H1 (cell line): Measurements from ENCODE around the gene NR3C2. TPM values are rescaled to one million over a fixed set of nuclear protein-coding genes. Genes with fewer than 3 reads are reported as not detected.
A peak's percentile ranks its signal among the peaks of the same experiment; 100 is the strongest.

Experiments used
- CTCF ChIA-PET: fragments of 300-600 bp; sonication (Branson Sonifier 250); formaldehyde crosslinking; loops from one replicate; lab custom pipeline; 2021; ENCODE audit not compliant: partially characterized antibody; lab: Charles Lee
- POLR2A ChIA-PET: fragments of 300-600 bp; sonication (Branson Sonifier 250); formaldehyde crosslinking; loops from one replicate; lab custom pipeline; 2021; ENCODE audit warnings: inconsistent platforms; ENCODE audit not compliant: partially characterized antibody; lab: Charles Lee
- DNase-seq, 2 experiments: peaks; one replicate each; pipeline versions ENCODE4 v3.0.0 to v3.0.0-alpha.2; 2010 to 2022; ENCODE audit warnings: low spot score in 2 of 2, low read depth in 1 of 2, mixed read lengths in 1 of 2
- FAIRE-seq: peaks from 2 replicates; lab custom pipeline; 2011; peaks lifted over from hg19 to GRCh38; lab: Jason Lieb, UNC
- H2AFZ ChIP-seq: 2 replicates; pipeline ENCODE4 v1.8.1; 2012; ENCODE audit warnings: low read length, inconsistent platforms
- H2AK5ac ChIP-seq: 2 replicates; pipeline ENCODE4 v1.6.1; 2013; ENCODE audit warnings: low read depth, low read length
- H2BK120ac ChIP-seq: replicated peaks from 2 replicates; pipeline ENCODE3; 2013; ENCODE audit warnings: low read depth, low read length, inconsistent platforms
- H2BK12ac ChIP-seq: 2 replicates; pipeline ENCODE4 v1.6.1; 2013; ENCODE audit warnings: low read depth, low read length
- H2BK15ac ChIP-seq: 2 replicates; pipeline ENCODE4 v1.6.1; 2013; ENCODE audit warnings: low read length
- H2BK20ac ChIP-seq: 2 replicates; pipeline ENCODE4 v1.6.1; 2013; ENCODE audit warnings: low read length
- H2BK5ac ChIP-seq: 2 replicates; pipeline ENCODE4 v1.6.1; 2013; ENCODE audit warnings: low read depth, low read length
- H3K14ac ChIP-seq: 2 replicates; pipeline ENCODE4 v1.6.1; 2013; ENCODE audit warnings: inconsistent platforms; ENCODE audit not compliant: insufficient read length
- H3K18ac ChIP-seq: 2 replicates; pipeline ENCODE4 v1.6.1; 2013; ENCODE audit warnings: low read length; ENCODE audit errors: extremely low read depth
- H3K23ac ChIP-seq: 2 replicates; pipeline ENCODE4 v1.6.1; 2013; ENCODE audit warnings: inconsistent platforms; ENCODE audit not compliant: insufficient read length
- H3K23me2 ChIP-seq: 2 replicates; pipeline ENCODE4 v1.6.1; 2013; ENCODE audit warnings: low read depth, low read length
- H3K27ac ChIP-seq: 2 replicates; pipeline ENCODE4 v1.6.1; 2011; ENCODE audit warnings: low read depth, low read length, inconsistent platforms
- H3K27me3 ChIP-seq, 4 experiments: replicated peaks in 1 of 4; 1 replicate in 1 of 4; 2 replicates in 3 of 4; pipeline versions ENCODE4 v1.6.1 to v1.8.1; 2011 to 2013; ENCODE audit warnings: low read length in 3 of 4, mild to moderate bottlenecking in 3 of 4, inconsistent platforms in 2 of 4, mixed read lengths in 2 of 4, moderate library complexity in 1 of 4; ENCODE audit not compliant: control insufficient read depth in 3 of 4, insufficient read depth in 3 of 4; ENCODE audit errors: extremely low read depth in 1 of 4
- H3K36me3 ChIP-seq, 4 experiments: 2 replicates each; pipeline versions ENCODE4 v1.6.1 to v1.8.1; 2011 to 2013; ENCODE audit warnings: mild to moderate bottlenecking in 4 of 4, low read length in 3 of 4, moderate library complexity in 2 of 4, control low read depth in 1 of 4, inconsistent platforms in 1 of 4; ENCODE audit not compliant: insufficient read depth in 4 of 4, control insufficient read depth in 2 of 4
- H3K4ac ChIP-seq: replicated peaks from 2 replicates; pipeline ENCODE3; 2013; ENCODE audit warnings: low read length, low read depth, mixed read lengths, inconsistent platforms; ENCODE audit not compliant: insufficient read length
- H3K4me1 ChIP-seq, 4 experiments: replicated peaks in 1 of 4; 1 replicate in 1 of 4; 2 replicates in 3 of 4; pipeline versions ENCODE4 v1.6.1 to v1.8.1; 2011 to 2013; ENCODE audit warnings: low read length in 3 of 4, inconsistent platforms in 2 of 4, mixed read lengths in 1 of 4; ENCODE audit not compliant: insufficient read depth in 4 of 4, control insufficient read depth in 3 of 4
- H3K4me2 ChIP-seq, 2 experiments: 2 replicates each; pipeline versions ENCODE4 v1.6.1 to v1.8.1; 2011 to 2013; ENCODE audit warnings: low read depth in 2 of 2, low read length in 2 of 2, control low read depth in 1 of 2, inconsistent platforms in 1 of 2, mild to moderate bottlenecking in 1 of 2; ENCODE audit not compliant: insufficient read depth in 1 of 2
- H3K4me3 ChIP-seq, 4 experiments: fragments of 200-600, 300-600 bp in 1 of 4; sonication (generic), shearing (Covaris generic), sonication (Bioruptor Twin) in 1 of 4; 2 replicates each; pipeline versions ENCODE4 v1.5.1 to v1.8.1; 2011 to 2016; ENCODE audit warnings: low read length in 4 of 4, low read depth in 3 of 4, control low read depth in 2 of 4, inconsistent platforms in 2 of 4, mild to moderate bottlenecking in 2 of 4, mixed read lengths in 1 of 4, moderate library complexity in 1 of 4; ENCODE audit not compliant: insufficient read depth in 2 of 4; ENCODE audit errors: extremely low read depth in 1 of 4
- H3K56ac ChIP-seq: replicated peaks from 2 replicates; pipeline ENCODE3; 2013; ENCODE audit warnings: low read depth, mild to moderate bottlenecking, mixed read lengths, low read length, inconsistent platforms; ENCODE audit not compliant: insufficient read length
- H3K79me1 ChIP-seq: 2 replicates; pipeline ENCODE4 v1.6.1; 2013; ENCODE audit warnings: low read depth, low read length, control low read depth
- H3K79me2 ChIP-seq, 2 experiments: 2 replicates each; pipeline versions ENCODE4 v1.6.1 to v1.8.1; 2012 to 2013; ENCODE audit warnings: low read length in 2 of 2, mild to moderate bottlenecking in 2 of 2, inconsistent platforms in 1 of 2; ENCODE audit not compliant: insufficient read depth in 2 of 2, control insufficient read depth in 1 of 2
- H3K9ac ChIP-seq, 4 experiments: replicated peaks in 1 of 4; 1 replicate in 1 of 4; 2 replicates in 3 of 4; pipeline versions ENCODE4 v1.6.1 to v1.8.1; 2011 to 2013; ENCODE audit warnings: low read depth in 3 of 4, low read length in 3 of 4, control low read depth in 2 of 4, mild to moderate bottlenecking in 2 of 4, moderate library complexity in 2 of 4, inconsistent platforms in 1 of 4; ENCODE audit errors: extremely low read depth in 1 of 4
- H3K9me3 ChIP-seq, 2 experiments: 2 replicates each; pipeline versions ENCODE4 v1.6.1 to v1.8.1; 2012 to 2013; ENCODE audit warnings: mild to moderate bottlenecking in 2 of 2, moderate library complexity in 2 of 2, control low read depth in 1 of 2, inconsistent platforms in 1 of 2, low read depth in 1 of 2, low read length in 1 of 2, mixed read lengths in 1 of 2; ENCODE audit not compliant: insufficient read depth in 2 of 2
- H4K20me1 ChIP-seq, 2 experiments: replicated peaks in 1 of 2; 2 replicates each; pipeline versions ENCODE3 to v1.8.1; 2011 to 2013; ENCODE audit warnings: inconsistent platforms in 2 of 2, low read length in 2 of 2, mild to moderate bottlenecking in 1 of 2; ENCODE audit not compliant: insufficient read depth in 2 of 2, control insufficient read depth in 1 of 2
- H4K5ac ChIP-seq: 2 replicates; pipeline ENCODE4 v1.6.1; 2013; ENCODE audit warnings: low read length, low read depth, mixed read lengths, inconsistent platforms; ENCODE audit not compliant: insufficient read length
- H4K8ac ChIP-seq: 2 replicates; pipeline ENCODE4 v1.8.0; 2013; ENCODE audit warnings: mild to moderate bottlenecking, moderate library complexity, low read length, inconsistent platforms; ENCODE audit not compliant: insufficient read depth; ENCODE audit errors: extremely low read depth
- H4K91ac ChIP-seq: replicated peaks from 2 replicates; pipeline ENCODE3; 2013; ENCODE audit warnings: low read length, mixed read lengths, inconsistent platforms; ENCODE audit not compliant: insufficient read length
- BACH1 ChIP-seq: IDR thresholded peaks from 2 replicates; pipeline ENCODE4 v1.6.1; 2012; ENCODE audit warnings: low read length, improper control_type of control experiment
- EGR1 ChIP-seq: IDR thresholded peaks from 2 replicates; pipeline ENCODE4 v1.6.1; 2011; ENCODE audit warnings: low read depth, low read length, borderline replicate concordance
- WGBS, 2 experiments: shearing (Covaris generic) in 1 of 2; methylation state at CpG; one replicate each; pipeline versions ENCODE4 v1.1.6 to v1.1.7; 2013 to 2015; ENCODE audit warnings: low lambda C conversion rate in 2 of 2, mixed read lengths in 2 of 2, inconsistent platforms in 1 of 2, low coverage in 1 of 2, missing lambda C conversion rate in 1 of 2; ENCODE audit not compliant: insufficient replicate concordance in 2 of 2, insufficient coverage in 1 of 2, insufficient read length in 1 of 2; ENCODE audit errors: extremely low coverage in 1 of 2, missing lambda C conversion rate in 1 of 2; 5-methylcytosine and 5-hydroxymethylcytosine counted together
- polyA plus RNA-seq, 7 experiments: library from polyadenylated mRNA; depleted of rRNA in 3 of 7; stranded (reverse) in 5 of 7; unstranded in 2 of 7; fragments of >200 nt in 5 of 7; fragments of 200-250 nt in 2 of 7; gene quantifications; 1 replicate in 5 of 7; 2 replicates in 1 of 7; 4 replicates in 1 of 7; pipeline versions ENCODE4 v1.2.1 to v1.2.3, GENCODE V29; 2011 to 2013; ENCODE audit warnings: missing spikeins in 2 of 7, mixed read lengths in 2 of 7
- total RNA-seq: library from RNA; stranded (reverse); fragmentation: NEBNext Ultra II Directional; extraction: Animal tissue kit (Norgen Biotek cat#: 25700); gene quantifications from 2 replicates; pipeline ENCODE4 v1.2.1, GENCODE V29; 2021

NR3C2 gene
- total and polyA plus RNA-seq, 2 of the 8 experiments (the other 6 are each of a cell fraction or from before 2014, with no cell fraction given): 0.80 to 3.9 TPM

DNA sequence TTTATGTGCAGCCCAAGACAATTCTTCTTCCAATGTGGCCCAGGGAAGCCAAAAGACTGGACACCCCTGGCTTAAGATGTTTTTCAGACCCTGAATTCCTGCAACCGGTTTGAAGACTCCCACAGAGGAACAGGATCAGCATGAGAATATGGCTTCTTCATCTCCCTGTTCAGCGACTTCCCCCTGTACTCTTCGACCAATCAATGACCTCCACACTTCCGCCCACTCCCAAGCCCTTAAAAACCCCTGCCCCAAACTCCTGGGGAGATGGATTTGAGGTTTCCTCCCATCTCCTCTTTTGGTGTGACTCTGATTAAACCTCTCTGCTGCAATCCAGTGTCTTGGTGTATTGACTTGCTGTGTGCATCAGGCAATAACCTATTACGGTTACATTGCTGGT, 344.4 kb downstream of the NR3C2 start:
- peaks cover 0 to 4% (median 0%) of the 10 kb centered on the region in 4 experiments; a peak in 3 of 7 replicates for H3K4me1 ChIP-seq
- no peak overlapping the region for H3K18ac ChIP-seq
- no peaks in the 10 kb centered on the region for H3K79me1 ChIP-seq
- H3K23ac ChIP-seq: no peak overlapping the region
- no peak overlapping the region for H3K9ac ChIP-seq
- TF ChIP-seq BACH1 (no peak), EGR1 (peak; percentile 70)
- H3K9me3 ChIP-seq: no peaks in the 10 kb centered on the region
- DNase-seq: peak in 1 of 2 experiments; percentile 7
- H3K23me2 ChIP-seq: no peaks in the 10 kb centered on the region
- H2BK15ac ChIP-seq: no peak overlapping the region
- no peaks in the 10 kb centered on the region for H3K27me3 ChIP-seq
- no peak overlapping the region for H3K4me2 ChIP-seq
- H4K5ac ChIP-seq: no peak overlapping the region
- 72% methylated on average over 5 of the region's 5 CpGs; no CpG with 5 or more reads in 1 of the 2 experiments for WGBS, 2 experiments
- no peak overlapping the region for H3K56ac ChIP-seq
- no peak overlapping the region for H3K4me3 ChIP-seq
- no peak overlapping the region for H3K27ac ChIP-seq
- no peak overlapping the region for H2BK12ac ChIP-seq
- H2BK120ac ChIP-seq: no peak overlapping the region
- no peak overlapping the region for H2BK5ac ChIP-seq
- no peak overlapping the region for H4K8ac ChIP-seq
- ChIA-PET POLR2A (no interaction called here), CTCF (no interaction called here)
- H4K20me1 ChIP-seq: no peaks in the 10 kb centered on the region
- no peak overlapping the region for H4K91ac ChIP-seq
- H3K79me2 ChIP-seq: no peaks in the 10 kb centered on the region
- FAIRE-seq: peak; percentile 55
- no peak overlapping the region for H2AK5ac ChIP-seq
- H3K4ac ChIP-seq: no peak overlapping the region
- H3K14ac ChIP-seq: no peak overlapping the region
- H3K36me3 ChIP-seq: no peaks in the 10 kb centered on the region
- H2AFZ ChIP-seq: no peak overlapping the region
- no peak overlapping the region for H2BK20ac ChIP-seq
